GM21423 (cell line): ENCODE results near the gene RANBP10.
A peak's percentile ranks its signal among the peaks of the same experiment; 100 is the strongest.
"Not testable (repeated sequence)": the region's sequence is repeated elsewhere in the genome, so short reads cannot be mapped to it uniquely, and the experiment has no call there.

Source experiments
- ATAC-seq: cut with Tn5 transposase; IDR thresholded peaks from one replicate; pipeline ENCODE4 v1.9.1; 2021; ENCODE audit warnings: mild to moderate bottlenecking, moderate library complexity; ENCODE audit not compliant: unreplicated experiment

Gene RANBP10

DNA sequence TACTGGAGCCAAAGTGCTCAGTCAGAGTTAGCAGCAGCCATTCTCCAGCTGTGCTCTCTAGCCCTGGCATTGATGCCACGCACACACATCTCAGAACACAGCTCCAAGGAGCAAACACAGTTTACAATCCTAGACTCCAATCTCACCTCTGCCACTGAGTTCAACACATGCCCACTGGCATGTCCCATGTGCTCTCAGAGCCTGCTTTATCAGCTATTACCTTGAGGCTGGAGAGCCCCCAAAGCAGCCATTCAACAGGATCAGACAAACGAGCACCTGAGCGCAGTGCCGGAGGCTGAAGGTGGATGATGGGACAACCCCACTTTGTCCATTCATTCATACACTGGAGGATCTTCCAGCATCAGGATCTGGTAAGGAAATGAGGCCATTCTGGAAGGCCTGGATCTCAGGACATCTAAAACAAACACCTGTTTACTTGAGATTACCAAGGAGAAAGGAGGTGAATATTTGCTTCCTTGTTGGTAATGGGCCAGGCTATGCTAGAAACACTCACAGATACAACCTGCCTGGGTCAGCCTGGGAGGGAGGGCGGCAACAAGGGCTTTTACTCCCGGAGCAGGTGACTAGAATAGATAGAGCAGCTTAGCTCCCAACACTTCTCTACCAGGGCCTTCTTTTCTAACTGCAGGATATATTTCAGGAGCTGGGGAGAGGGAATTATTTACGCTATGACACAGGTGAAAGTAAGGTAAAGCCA lies 25.4 kb downstream of the RANBP10 start:
- no peak for ATAC-seq

DNA sequence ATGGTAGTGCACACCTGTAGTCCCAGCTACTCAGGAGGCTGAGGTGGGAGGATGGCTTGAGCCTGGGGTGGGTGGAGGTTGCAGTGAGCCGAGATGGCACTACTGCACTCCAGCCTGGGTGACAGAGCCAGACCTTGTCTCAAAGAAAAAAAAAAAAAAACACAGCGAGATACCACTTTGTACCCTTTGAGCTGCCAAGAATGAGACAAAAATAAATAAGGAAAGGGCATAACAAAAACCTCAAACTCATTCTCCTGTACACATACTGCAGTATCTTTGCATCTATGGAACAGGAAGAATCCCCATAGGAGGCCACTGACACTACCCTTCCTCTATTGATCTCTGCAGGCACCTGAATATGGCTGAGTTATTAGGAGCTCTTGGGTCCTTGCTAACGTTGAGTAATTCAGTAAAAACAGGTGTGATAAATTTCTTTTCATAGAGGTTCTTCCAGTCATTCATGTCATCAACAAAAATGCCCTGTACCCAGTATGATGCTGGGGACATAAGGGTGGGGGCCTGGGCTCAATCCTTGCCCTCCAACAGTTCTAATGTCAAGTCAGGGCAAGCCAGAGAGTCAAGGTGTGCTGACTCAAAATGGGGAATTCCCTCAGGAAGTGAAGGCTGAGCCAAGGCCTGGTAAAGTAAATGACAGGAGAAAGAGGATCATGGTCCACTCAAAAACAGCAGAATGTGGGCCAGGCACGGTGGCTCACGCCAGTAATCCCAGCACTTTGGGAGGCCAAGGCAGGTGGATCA lies 26.9 kb downstream of the RANBP10 start:
- ATAC-seq = no peak

- ATAC-seq = no peak
Observed at GRCh38 chr16:67775273-67775672, 31.1 kb downstream of the RANBP10 start.

DNA sequence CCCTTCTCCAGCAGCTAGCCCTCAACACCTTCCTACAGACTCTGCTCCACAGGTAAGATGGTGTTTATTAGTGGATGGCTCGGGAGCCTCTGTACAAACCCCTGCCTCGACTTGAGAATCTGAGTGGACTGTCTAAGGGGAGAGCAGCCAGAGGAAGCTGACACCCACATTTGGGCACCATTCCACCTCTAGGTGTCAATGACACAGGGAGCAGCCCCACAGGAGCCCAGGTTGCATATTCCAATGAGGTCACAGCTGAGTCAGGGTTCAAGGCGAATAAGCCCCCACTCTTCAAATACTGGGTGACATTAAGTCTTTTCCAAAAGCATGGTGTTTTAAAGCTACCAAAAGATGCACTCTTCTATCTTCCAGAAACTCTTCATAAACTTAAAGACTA lies 31.9 kb downstream of the RANBP10 start:
- no peak for ATAC-seq

DNA sequence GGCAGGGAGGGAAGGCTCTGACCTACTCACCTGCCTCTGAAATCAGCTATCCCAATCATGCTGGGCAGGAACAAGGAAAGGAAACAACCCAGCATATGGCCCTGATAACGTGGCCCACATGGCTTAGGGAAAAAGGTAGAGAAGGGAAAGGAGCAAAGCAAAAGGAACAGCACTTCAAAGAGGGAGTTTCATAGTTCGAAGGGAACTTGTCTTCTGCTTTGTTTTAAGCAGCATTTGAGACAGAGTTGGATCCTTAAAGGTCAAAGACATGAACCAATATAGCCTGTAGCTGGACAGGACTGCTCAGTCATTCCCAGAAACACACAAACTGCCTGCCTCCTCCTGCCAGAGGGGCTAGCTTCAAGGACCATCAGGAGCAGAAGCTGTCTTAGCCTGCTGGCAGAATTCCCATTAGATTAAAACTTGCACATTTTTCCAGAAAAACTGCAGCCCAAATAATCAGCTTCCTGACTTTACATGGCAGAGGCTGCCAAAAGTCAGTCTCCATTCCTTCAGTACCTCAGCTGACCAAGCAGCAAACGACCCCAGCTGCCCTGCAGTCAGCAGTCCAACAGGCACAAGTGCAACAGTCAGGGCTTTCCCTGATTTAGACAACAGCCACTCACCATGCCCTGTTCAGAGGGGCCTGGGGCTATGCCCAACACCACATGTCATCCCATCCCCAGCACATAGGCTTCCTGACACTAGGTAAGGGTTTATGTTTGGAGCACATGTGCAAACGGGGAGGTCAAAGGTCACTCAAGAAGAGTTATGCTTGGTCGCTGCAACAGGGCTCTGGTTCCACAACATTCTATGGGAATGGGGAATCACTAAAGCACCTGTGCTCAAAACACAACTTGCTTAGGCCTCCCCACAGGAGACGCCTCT lies 32.5 kb downstream of the RANBP10 start:
- ATAC-seq = no peak

- no peak for ATAC-seq
Observed at GRCh38 chr16:67773099-67773498, 33.3 kb downstream of the RANBP10 start.

DNA sequence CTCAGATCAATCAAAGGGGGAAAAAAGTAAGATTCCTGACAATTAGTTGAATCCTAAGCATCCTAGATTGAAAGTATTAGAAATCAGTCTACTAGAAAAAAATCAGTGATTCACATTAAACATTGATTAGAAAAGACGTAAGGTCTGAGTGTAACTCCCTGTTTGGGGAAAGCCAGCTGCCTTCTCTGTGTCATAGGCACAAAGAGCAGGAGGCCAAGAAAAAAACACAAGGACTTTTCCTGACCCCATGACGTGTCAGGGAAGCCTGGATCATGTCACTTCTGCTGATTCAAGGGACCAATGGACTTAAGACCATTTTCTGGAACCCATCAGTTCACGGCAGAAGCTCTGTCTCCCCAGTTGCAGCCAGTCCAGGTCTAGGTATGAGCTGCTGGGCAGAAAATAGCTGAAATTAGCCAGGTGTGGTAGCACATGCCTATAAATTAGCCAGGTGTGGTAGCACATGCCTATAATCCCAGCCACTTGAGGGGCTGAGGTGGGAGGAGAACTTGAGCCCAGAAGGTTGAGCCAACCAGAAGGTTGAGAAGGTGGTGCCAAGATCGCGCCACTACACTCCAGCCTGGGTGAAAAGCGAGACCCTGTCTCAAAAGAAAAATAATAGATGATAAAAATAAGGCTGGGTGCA lies 35.9 kb downstream of the RANBP10 start:
- ATAC-seq = no peak

GRCh38 chr16:67767953-67768352 lies 38.4 kb downstream of the RANBP10 start:
- no peak for ATAC-seq

DNA sequence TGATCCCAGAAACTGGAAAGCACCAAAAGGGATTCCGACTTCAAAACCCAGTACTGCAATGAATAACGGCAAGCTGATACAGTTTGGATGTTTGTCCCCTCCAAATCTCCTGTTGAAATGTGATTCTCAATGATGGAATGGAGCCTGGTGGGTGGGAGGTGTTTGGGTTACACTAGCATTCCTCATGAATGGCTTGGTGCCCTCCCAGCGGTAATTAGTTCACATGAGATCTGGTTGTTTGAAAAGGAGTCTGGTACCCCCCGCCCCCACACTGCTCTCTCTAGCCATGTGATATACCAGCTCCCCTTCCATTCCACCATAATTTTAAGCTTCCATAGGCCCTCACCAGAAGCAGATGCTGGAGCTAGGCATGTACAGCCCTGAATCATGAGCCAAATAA lies 40.1 kb downstream of the RANBP10 start:
- ATAC-seq = no peak

DNA sequence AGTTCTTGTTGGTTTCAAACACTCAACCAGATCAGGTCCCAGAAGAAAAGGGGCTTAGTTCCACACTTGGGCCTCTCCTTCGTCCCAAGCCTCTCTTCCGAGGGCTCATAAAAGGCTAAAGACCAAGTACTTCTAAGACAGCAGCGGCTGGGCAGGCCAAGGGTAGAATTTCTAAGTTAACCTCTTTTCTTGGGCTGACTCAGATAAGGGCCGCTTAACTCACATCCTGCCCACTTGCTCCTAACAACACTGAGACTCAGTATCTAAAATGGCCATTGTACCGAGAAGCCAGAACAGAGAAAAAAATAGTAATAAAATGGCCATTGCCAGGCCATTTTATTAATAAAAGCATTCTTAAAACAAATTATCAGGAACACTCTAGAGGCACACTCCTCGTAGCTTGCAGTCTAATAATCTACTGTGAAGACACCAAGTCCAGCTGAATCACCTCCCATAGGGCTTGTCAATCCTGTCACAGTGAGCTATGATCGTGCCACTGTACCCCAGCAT lies 42.1 kb downstream of the RANBP10 start:
- no peak for ATAC-seq

DNA sequence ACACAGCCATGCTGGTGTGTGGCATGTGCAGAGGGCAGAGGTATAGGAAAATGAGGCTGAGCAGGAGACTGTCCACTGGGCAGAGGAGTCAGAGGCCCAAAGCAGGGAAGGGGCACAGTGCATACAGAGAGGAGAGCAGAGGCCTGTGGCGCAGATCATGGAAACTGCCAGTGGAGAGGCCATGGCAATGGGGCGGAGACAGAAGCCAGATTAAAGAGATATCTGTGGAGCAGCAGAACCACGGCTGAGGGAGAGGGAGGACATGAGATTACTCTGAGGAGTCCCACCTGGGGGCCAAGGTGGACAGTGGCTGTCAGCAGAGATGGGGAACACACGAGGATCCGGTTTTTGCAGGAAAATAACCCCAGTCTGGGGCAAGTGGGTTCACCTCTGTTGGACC lies 43.3 kb downstream of the RANBP10 start:
- ATAC-seq = no peak

DNA sequence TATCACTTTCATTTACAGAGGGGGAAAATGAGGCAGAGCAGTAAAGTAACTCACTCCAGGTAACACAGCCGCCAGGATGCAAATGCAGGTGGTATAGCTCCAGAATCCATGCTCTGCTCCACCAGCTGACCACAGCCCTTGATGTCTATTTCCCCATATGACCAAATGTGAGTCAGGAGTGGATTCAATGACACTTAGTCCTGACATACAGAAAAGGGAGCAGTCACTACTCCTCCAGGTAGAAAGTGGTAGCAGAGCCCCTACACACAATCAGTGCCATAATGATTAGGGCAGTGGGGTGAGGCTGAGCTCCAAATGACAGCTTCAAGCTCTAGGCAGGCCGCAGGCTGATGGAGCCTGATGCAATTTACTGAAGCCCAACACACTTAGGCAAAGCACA lies 44.0 kb downstream of the RANBP10 start:
- no peak for ATAC-seq

DNA sequence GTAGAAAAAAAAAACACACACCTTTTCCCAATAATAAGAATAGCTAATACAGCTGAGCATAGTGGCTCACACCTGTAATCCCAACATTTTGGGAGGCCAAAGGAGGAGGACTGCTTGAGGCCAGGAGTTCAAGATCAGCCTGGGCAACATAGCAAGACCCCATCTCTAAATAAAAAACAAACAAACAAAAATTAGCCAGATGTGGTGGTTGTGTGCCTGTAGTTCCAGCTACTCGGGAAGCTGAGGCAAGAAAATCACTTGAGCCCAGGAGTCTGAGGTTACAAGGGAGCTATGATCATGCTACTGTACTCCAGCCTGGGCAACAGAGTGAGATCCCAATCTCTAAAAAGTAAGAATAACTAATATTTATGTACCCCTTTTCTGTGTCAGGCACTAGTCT lies 44.4 kb downstream of the RANBP10 start:
- ATAC-seq = no peak

DNA sequence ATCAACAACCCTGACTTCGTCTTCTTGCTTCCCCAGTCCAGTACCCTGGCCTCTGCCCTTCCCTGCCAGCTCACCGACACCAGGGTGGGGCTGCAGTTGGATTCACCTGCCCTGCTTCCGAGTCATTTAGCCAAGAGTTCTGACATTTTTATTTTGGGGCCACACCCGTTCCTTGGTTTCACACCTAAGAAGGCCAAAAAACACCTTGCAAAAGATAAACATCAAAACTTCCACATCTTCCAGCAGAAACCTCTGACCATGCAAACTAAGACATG lies 45.5 kb downstream of the RANBP10 start:
- no peak for ATAC-seq

DNA sequence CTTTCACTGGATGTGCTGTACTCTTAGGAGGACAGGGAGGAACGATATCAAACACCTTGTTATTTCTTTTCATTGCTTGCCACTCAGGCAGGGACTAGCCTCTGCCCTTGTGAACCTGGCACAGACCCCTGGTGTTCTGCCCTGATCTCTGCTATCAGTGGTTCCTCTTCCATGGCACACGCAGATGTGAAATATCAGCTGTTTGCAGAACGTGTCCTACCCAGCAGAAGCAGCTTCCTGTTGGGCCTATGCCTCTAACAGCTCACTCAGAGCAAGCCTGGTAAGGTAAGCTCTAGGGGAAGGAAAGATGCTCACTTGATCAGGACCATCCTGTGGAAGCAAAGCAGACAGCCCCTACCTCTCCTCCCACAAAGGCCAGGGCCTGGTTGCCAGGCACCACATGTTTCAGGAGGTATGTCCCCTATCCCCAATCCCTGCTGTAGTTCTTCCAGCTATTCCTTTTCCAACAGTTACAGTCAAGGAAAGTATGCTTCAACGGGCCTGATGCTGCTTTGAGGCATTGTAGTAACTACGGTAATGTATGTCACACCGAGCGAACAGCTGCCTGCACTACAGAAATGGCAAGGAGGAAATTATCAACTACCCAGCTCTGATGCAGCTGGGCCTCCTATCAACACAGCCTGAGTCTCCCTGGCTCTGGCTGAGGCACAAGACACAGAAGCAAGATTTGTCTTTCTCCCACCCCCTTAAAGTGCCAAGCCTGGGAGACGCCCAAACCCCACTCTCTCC lies 46.0 kb downstream of the RANBP10 start:
- ATAC-seq = no peak

- ATAC-seq = no peak
Observed at GRCh38 chr16:67758966-67759365, 47.4 kb downstream of the RANBP10 start.

DNA sequence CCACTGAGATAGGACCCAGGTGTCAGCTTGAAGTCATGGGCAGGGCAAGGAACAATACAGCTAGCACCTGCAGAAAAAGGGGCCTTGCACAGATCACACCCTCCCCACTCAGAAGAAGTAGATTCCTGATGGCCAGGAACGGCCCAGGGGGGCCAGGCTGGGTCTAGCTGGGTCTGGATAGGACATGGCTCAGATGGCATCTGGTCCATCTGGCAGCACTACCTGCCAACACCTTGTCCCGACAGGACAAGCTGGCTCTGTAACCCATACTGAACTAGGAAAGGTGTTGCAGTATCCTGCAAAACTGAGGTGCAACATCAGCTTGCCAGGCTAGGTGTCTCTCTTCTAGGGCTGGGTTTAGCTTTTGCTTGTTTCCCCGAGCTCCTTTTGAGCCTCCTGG lies 48.4 kb downstream of the RANBP10 start:
- no peak for ATAC-seq

GRCh38 chr16:67752641-67753040 lies 53.7 kb downstream of the RANBP10 start:
- ATAC-seq = no peak

GRCh38 chr16:67751331-67751730 lies 55.0 kb downstream of the RANBP10 start:
- not testable (repeated sequence) for ATAC-seq

DNA sequence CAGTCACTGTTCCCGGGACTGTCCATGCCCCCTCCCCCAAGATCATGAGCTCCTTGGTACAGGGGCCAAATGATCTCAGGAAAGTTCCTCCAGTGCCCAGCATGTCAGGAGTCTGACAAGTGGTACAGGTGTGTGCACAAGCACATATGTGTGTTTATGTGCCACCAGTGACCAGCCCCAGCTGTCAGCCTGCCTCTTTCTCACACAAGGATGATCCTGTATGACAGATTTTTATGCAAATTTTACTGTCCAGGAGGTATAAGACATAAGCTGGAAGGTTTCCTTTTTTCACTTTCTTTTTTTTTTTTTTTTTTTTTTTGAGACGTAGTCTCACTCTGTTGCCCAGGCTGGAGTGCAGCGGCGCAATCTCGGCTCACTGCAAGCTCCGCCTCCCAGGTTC lies 55.9 kb downstream of the RANBP10 start:
- ATAC-seq = peak; percentile 59
